ENCODE results near the gene BNC2.

BNC2 gene

GRCh38 chr9:16628413-16628812 lies 242.1 kb downstream of the BNC2 start:
- DNase-seq (ENCODE audit: low read depth), result no peak

- DNase-seq (ENCODE audit: low read depth), result no peak
Measured at GRCh38 chr9:16627967-16628366, 242.5 kb downstream of the BNC2 start.

DNA sequence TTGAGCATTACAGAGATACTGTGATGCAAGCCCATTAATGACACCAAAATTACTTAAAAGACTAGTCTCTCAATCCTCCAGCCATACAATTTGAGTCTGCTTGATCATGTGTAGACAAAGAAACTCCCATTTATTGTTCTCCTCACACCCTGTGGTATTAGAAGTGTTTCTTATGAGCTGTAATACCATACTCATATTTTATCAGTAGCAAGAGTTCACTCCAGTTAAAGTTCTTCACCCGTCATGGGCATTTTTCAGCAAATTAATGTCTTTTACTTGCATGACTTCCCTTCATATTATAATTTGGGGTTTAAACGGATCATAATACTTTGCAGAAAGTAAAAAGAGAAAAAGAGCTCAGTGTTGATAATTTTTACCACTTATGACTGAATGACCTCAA lies 242.9 kb downstream of the BNC2 start:
- no peak for DNase-seq (ENCODE audit: low read depth)

DNA sequence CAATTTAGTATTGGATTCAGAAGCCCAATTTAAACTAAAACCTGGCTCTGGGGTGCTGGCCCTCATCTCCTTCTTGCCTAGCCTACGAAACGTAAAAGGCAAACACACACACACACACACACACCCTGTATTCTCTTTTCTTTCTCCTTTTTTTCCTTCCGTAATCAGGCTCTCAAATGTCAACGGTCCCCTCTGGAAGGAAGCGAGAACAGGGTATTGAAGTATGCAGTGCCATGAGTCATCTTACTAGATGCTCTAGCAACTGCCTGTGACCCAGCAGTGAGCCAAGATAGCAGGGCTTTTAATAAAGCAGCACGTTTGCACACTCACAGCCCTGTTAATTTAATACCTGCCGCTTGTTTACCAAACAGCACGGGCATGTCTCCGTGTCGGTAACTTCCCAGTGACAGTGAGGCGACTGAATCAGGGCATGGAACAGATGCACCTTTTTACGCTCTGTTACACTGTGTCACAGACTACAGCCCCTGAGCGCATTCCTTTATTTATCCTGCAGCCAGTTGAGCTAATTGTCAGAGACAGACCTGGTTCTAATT lies 243.8 kb downstream of the BNC2 start:
- no peak for DNase-seq (ENCODE audit: low read depth)

- no peak for DNase-seq (ENCODE audit: low read depth)
Measured at GRCh38 chr9:16625811-16626210, 244.7 kb downstream of the BNC2 start.

GRCh38 chr9:16625161-16625631 lies 245.3 kb downstream of the BNC2 start:
- DNase-seq (ENCODE audit: low read depth), result no peak

DNA sequence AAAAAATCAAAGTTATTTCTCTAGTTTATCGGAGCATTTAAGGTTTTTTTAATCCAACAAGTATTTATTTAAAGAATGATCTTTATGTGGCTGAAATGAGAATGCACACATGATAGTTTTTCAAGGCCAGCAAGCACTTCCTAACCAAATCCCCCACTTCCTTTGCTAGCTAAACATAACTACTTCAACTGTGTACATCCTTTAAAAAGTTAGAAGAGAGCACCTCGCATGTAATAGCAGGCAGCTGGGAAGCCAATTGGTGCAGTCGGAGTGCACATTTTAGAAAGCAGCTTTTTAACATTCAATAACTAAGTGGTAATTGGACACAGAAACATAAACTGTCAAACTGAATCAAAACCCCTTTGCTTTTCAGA lies 245.7 kb downstream of the BNC2 start:
- DNase-seq (ENCODE audit: low read depth), result no peak

DNA sequence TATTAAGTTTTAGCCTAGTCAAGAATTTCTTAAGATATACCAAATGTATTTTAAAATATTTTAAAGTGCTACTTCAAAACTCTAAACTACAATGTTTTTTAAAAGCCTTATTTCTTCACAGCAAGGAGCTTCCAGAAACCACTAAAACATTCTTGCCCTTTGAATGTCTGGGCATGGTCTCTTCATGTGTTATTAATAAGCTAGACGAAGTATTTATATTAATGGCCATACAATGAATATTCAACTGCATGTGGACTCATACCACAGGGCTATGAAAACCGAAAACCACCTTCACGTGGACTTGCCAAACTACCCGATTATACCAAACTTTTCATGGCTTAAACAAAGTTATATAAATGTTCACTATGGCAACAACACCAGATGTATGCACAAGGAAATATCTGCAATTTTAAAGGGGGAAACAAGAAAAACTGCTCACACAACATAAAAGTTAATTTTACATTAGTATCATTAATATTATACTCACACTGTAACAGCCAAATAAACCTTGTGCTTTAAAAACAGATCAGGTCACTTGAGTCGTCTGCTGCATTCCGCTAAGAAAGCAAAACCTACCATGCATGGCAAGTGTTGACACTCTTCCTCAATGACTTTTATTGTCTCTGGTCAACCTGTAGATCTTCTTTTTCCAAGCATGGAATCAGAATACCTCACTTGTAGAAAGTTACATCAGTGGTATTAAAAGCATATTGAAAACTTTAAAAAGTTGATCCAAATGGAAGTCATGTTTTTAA lies 246.3 kb downstream of the BNC2 start:
- no peak for DNase-seq (ENCODE audit: low read depth)

DNA sequence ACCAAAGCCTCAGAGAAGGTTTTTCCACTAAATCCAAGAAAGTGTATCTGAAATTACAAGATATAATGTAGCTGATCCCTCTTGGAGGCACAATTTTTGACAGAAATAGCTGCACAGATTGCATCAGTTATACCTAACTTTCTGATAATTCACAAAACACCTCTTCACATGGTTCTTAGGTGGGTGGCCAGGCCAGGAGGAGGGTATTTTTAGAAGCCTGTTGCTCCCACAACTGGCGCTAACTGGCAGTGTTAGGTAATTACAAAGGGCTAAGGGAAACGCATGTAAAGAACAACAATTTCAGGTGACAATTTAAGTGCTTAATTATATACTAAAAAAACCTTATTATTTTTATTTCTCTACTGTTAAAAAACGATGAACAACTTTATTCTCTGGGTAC lies 247.9 kb downstream of the BNC2 start:
- DNase-seq (ENCODE audit: low read depth), result no peak

GRCh38 chr9:16619914-16620520 lies 250.5 kb downstream of the BNC2 start:
- DNase-seq (ENCODE audit: low read depth), result no peak

DNA sequence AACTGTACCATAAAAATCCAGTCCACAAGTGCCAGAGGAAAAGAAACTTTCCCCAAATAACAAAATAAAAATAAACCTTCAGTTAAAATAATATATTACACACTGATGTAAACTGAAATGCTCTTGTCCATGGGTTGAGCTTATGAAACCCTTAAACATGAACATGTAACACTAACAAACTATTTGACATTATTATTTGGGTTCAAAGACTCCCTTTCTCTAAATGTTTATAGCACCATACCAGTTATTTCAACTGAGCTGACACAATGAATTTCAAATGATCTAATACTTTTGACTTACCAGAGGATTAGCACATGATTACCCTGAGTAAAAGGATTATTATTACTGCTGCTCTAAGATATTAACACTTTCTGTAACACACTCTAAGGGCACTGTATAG lies 251.1 kb downstream of the BNC2 start:
- no peak for DNase-seq (ENCODE audit: low read depth)

GRCh38 chr9:16618524-16618923 lies 251.9 kb downstream of the BNC2 start:
- DNase-seq (ENCODE audit: low read depth), result no peak

DNA sequence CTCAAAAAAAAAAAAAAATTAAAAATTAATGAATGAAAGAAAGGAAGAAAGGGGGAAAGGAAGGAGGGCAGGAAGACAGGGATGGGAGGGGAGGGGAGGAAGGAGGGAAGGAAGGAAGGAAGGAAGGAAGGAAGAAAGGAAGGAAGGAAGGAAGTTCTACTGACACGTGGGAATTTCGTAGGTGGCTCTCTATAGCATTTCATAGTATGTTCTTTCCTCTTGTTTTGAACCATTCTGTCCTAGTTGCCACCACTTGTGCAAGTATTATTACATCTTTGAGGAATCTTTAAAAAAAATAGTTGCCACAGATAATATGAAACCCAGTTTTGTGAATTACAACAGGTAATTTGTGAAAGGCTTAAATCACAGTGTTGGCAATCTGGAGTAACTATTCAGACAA lies 253.8 kb downstream of the BNC2 start:
- DNase-seq (ENCODE audit: low read depth), result no peak

- DNase-seq (ENCODE audit: low read depth), result no peak
Measured at GRCh38 chr9:16615451-16615850, 255.0 kb downstream of the BNC2 start.

GRCh38 chr9:16613605-16614004 lies 256.9 kb downstream of the BNC2 start:
- no peak for DNase-seq (ENCODE audit: low read depth)

- no peak for DNase-seq (ENCODE audit: low read depth)
Measured at GRCh38 chr9:16613051-16613450, 257.4 kb downstream of the BNC2 start.

DNA sequence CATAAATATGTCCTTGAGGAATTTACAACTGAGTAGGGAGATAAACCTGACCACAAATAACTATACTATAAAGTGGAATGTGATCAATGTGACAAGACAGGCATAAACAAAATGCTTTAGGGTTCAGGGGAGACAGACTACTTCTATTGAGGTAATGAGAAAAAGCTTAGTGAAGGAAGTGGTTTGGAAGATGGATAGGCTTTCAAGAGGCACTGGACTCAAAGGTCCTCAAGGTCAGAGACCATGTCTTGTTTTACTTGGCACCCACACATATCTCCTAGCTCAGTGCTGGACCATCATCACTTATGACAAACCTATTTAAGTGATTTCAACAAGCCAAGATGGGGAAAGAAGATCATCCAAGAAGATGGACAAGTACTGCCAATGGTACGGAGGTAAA lies 257.8 kb downstream of the BNC2 start:
- no peak for DNase-seq (ENCODE audit: low read depth)

GRCh38 chr9:16611983-16612382 lies 258.5 kb downstream of the BNC2 start:
- DNase-seq (ENCODE audit: low read depth), result no peak

GRCh38 chr9:16611001-16611400 lies 259.5 kb downstream of the BNC2 start:
- no peak for DNase-seq (ENCODE audit: low read depth)

DNA sequence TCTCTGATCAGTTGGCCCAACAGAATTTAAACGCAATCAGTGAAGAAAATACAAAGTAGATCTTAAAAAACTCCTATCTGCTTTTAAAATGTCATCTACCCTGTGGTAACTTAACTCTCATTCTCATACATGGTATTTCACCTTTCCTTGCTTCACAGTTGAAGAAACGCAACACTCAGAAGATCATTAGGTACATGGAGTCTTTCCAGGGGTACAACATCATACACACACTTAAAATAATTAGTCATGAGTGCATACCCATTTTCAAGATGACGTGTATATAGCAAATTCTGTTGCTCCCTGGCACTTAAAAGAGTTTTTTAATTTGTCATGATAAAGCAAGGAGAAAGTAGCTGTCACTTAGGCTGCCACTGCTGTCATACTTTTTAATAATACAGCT lies 259.9 kb downstream of the BNC2 start:
- DNase-seq (ENCODE audit: low read depth), result no peak

DNA sequence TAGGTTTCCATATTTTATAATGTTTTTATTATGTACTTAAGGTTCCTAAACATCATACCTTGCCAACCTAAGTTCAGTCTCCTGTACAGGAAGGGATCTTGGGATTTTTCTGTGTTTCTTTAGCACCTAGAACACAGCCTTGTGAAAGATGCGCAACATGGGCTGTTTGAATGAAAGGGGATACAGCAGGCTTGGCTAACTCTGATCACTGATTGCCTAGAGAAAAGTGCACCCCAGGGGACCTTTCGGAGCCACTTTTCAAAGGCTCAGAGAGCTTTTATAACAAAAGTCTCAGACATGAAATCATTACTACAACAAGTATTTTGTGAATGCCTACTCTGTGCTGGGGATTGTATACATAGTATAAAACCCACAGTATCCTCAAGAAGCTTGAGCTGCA lies 261.6 kb downstream of the BNC2 start:
- DNase-seq (ENCODE audit: low read depth), result no peak

GRCh38 chr9:16602494-16602893 lies 268.0 kb downstream of the BNC2 start:
- DNase-seq (ENCODE audit: low read depth), result no peak

GRCh38 chr9:16601991-16602390 lies 268.5 kb downstream of the BNC2 start:
- DNase-seq (ENCODE audit: low read depth), result no peak

- DNase-seq (ENCODE audit: low read depth), result no peak
Measured at GRCh38 chr9:16598316-16598715, 272.2 kb downstream of the BNC2 start.
